ENCODE measurements around the gene LCP1.

GRCh38 chr13:46127358-46128023 lies 54.5 kb downstream of the LCP1 start:
- TF ChIP-seq CTCF (IDR thresholded peaks at IDR 0.05) (no peak), ZFX (IDR thresholded peaks at IDR 0.05; ENCODE audit: borderline replicate concordance) (no peak)

Data from 22Rv1 (cell line).